Raji (cell line): ENCODE data around the gene PDX1.

Experiments used
- POLR2A ChIP-seq: IDR thresholded peaks from 2 replicates; pipeline ENCODE4 v1.6.1; 2011; ENCODE audit warnings: low read depth, low read length, control low read depth; ENCODE audit not compliant: insufficient read depth

Gene PDX1

DNA sequence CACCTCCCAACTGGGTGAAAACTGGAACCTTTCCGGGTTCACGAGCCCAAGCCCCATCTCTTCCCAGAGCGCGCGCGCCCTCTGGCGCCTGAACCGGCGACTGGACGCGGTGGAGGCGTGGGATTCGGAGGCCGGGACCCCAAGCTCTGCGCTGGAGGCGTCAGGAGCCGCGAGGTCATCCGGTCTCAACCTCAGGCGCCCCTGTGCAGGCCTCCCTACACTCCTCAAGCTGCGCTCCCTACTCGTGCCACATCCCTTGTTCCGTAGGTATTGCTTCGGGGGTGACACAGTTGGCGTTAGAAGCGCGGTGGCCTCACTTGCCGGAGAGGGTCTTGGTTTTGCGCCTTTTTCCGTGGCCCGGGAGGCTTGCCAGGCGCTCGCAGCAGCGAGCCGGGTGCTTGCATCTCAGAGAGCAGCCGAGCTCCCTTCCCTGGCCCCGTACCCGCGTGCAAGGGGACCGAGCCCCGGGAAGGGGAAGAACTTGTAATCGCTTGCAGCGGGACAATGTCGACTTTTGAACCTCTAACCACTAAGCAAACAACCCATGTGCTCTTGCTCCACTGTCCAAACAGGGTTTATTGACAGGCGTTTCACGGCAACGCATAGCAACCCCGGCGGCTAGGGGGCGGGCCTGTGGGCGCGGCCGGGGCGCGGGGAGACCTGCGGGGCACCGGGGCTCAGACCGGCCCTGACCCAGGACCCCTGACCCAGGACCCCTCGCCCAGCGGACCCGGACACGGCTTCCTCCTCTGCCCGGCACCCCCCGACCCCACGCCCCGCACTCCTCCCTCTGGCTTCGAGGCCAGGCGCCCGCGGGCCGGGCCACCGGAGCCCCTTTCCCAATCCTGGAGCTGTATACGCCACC lies 40.8 kb downstream of the PDX1 start:
- TF ChIP-seq POLR2A = no peak

DNA sequence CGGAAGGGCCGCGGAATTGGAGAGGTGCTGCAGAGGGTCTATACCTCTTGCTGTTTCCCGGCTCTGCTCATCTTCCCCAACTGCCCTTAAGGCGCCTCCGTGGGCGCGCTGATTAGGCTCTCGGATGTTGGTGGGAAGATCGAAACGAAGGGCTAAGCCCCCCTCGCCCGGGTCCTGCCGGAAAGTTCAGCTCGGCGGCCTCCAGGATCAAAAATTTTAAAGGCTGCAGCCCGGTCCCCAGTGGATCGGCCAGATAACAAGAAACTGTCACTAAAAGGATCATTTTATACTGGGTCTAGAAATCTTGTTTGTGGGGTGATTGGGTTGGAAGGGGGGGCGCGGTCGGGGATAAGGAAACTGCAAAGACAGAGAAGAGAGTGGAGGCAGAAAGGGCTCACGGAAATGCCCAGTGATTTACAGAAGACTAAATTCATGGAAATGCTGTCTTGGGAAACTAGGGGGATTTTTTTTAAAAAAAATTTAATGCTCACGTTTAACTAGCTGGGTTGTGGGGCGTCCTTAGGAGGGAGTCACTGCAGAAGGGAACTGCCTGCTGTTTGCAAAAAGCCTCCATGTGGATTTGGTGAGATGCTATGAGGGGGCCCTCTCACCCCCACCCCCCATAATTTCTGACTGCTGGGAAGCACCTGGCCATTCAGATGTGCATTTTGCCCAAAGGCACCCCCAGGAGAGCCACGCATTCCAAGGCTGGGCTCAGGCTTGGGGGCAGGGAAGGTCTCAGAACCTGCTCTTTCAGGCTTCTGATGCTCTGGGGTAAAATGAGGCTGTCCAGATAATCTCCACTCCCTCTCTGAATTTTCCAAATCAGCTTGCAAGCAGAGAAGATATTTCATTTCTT lies 41.7 kb downstream of the PDX1 start:
- TF ChIP-seq POLR2A = no peak

DNA sequence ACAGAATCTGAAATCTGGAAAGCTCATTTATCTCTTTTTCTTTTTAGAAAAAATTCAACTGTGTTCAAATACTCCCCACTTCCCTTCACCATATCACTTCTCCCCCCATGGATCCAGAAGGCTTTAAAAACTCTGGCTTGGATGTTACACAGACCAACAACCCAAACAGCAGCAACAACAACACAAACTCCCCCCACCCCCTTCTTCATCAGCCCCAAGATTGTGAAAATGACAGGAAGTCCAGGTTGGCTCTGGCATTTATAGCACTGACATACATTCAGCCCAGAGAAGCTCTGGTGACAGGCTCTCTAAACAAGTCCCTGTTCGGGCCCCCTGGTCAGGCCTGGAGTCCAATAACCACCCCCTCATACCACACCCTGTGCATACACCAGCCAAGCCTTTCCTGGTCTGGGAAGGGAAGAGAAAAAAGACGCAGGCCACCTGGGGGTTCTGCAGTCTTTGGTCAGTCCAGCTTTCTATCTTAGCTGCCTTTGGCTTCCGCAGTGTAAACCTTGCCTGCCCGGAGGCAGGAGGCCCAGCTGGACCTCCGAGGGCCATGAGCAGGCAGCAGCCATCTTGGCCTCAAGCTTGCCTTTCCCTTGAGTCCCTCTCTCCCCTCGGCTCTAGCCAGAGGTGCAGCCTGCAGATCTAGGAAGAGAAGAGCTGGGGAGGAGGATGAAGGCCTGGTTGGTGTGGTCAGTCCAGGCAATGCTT lies 42.5 kb downstream of the PDX1 start:
- TF ChIP-seq POLR2A = no peak

DNA sequence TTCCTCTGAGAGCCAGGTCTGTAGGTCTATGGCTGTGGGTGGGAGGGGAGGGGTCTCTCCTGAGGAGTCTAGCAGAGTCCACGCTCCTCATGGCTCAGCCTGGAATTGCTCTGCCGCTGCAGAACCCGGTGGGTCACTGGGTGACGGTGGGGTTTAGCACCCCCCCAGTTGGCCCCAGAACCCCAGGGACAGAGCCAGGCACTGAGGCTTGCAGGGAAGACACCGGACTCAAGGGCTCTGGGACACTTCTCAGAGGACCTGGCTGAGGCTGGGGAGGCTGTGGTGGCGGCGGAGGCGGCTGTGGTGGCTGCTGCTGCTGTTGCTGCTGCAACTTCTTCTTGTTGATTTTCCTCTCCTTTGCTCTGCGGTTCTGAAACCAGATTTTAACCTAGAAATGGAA lies 43.2 kb downstream of the PDX1 start:
- no peak for TF ChIP-seq POLR2A

DNA sequence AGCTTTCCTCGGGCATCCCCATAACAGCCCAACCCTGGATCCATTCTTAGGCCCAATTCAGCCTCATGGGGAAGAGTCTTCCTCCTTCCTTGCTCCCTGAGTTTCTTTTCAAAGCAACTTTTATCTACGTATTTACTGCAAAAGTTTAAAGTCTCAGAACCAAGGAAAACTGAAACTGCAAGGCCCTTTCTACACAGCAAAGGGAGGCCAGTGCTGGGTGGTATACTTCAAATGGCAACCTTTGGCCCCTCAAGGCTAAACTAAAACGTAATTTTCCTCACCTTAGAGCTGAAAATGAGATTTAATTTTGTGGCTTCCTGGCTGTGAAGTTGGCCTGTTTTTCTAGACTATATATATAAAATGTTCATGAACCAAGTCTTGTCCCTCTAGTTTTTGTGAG lies 43.7 kb downstream of the PDX1 start:
- no peak for TF ChIP-seq POLR2A

DNA sequence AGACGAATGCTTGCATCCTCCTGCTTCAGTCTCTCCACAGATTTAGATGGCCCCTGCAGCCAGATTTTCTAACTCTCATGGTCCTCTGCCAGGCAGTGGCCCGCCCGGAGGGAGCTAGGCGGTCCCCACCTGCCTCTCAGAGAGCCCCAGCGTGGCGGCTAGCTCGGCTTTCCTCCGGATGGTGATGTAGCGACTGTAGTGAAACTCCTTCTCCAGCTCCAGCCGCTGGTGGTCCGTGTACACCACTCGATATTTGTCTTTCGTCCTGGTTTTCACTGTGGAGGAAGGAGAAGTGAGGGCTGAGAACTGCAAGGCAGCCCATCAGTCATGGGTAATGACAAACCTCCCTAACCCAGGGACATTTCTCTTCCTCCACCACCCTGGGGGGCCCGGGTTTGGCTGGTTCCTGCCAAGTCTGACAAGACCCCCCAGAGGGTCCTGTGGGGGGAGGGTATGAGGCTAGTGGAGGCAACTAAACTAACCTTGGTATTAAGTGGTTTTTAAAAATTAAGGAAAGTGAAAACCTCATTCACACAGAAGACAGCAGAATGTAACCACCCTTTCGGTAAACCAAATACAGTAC lies 45.0 kb downstream of the PDX1 start:
- TF ChIP-seq POLR2A = no peak

DNA sequence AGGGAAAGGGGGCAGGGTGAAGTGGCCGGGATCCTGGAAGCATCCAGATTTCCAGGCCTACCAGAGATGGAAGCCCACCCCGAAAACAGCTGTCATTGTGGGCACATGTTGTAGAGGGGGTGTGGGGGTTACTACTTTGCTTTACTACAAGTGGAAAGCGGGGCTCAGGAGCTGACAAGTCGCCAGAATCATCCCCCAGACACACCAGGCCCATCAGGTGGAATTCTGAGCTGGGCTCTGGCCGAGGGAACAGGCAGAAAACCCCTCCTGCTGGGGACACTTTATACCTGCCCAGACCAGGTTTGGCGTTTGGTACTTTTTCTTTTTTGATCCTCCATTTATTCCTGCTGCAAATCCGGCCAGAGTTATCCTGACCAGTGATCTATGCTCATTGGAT lies 45.5 kb downstream of the PDX1 start:
- no peak for TF ChIP-seq POLR2A

DNA sequence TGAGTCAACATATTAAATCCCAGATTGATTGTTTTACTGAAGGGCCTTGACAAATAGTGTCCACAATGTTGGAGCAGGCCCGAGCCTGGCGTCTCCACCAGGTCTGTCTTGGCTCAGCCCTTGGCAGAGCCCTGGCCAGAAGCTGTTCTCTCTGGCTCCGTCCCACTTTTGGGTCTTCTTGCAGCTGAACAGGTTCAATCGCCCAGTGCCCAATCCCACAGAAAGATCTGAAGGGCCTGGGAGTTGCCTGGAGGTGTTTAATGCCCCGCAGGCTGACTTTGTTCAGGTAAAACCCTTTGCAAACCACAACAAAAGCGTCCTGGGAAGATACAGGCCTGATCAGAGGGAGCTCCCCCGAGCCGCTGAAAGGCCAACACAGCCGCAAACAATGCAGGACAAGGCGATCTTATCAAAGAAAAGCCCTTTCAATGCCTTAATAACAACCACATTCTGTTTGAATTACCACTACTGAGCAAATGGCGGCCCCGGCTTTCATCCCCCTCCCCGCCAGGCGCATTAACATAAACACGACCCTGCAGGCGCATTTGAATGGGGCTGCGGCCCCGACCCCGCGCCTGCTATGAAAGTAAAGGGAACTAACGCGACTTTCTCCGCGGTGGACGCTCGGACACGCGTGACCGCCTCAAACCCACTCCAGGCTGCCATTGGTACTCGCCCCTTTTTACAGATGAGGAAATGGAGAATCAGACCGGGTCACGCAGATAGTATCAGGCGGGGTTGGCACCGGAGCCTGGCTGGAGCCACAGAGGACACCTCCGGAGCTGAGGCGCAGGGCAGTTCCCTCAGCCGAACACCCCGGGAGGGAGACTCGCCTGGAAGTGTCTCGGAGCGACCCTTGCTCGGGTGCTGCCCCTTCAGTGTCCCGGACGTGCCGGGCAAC lies 46.2 kb downstream of the PDX1 start:
- no peak for TF ChIP-seq POLR2A

DNA sequence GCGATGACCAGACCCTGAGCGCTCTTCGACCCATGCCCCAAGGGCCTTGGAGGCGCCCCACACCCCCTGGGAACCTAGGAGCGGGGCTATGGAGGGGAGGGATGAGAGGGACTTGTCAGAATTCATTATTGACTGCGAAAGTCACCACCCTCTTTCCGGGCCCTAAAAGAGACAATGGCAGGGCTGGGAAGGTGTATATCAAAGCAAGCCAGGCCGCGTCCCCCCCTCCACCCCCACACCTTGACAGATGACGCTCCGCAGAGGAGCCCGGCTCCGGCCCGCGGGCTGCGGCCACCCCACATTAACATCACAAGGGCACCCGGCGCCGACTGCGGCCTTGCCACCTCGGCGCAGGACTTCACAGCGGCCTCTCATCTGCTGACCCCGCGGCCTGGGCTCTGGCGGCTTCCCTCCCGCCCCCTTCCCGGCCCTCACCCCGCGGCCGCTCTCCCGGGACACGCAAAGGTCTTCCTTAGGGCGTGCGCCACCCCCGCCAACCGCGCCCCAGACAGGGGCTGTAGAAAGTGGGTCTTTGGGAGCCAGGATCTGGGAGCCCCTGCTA lies 46.9 kb downstream of the PDX1 start:
- TF ChIP-seq POLR2A = no peak

DNA sequence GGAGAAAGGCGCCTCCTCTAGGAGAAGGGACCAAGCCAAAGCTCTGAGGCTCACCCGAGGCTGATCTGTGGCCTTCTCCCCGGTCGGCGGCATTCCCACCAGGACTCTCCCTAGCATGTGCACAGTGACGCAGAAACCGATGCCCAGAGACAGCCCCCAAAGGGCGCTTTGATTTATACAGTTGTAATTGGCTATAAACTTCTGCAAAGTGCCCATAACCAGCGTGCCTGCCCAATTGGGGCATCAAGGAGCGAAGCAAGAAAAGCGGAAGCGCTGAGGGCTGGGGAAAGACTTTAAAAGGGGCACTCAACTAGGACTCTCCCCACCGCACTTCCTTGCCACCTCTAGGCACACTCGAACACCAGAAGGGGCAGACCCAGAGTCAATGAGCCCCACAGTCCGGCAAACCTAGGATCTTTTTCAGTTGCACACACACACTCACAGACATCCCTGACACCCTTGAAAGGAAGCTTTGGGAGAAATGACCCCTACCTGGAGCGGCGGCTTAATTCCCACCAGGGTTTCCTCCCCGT lies 47.5 kb downstream of the PDX1 start:
- TF ChIP-seq POLR2A = no peak

DNA sequence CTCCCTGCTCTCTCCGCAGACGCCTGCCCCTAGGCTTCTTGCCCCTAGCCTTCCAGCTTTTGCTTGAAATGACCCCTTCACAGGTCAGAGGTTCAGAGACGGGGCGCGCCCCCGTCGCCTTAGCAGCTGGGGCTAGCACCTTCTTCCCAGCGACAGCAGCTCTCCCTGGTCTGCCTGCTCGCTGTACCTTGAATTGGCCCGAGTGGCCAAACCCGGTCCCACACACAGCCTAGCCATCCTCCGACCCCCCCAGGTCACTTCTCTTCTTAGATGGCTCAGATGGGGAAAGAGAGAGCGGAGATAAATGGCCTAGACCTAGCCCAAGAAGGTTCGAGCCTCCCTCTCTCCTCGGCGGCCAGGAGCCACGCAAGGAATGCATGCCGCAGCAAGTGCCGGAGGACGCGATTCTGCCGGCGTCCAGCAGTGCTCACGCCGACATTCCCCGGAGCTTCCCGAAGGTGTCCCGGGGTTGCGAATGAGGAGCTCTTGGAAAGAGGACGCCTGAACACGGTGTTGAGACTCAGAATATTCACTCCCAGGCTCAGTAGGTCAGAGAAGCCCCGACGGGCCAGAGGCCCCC lies 48.0 kb downstream of the PDX1 start:
- no peak for TF ChIP-seq POLR2A

DNA sequence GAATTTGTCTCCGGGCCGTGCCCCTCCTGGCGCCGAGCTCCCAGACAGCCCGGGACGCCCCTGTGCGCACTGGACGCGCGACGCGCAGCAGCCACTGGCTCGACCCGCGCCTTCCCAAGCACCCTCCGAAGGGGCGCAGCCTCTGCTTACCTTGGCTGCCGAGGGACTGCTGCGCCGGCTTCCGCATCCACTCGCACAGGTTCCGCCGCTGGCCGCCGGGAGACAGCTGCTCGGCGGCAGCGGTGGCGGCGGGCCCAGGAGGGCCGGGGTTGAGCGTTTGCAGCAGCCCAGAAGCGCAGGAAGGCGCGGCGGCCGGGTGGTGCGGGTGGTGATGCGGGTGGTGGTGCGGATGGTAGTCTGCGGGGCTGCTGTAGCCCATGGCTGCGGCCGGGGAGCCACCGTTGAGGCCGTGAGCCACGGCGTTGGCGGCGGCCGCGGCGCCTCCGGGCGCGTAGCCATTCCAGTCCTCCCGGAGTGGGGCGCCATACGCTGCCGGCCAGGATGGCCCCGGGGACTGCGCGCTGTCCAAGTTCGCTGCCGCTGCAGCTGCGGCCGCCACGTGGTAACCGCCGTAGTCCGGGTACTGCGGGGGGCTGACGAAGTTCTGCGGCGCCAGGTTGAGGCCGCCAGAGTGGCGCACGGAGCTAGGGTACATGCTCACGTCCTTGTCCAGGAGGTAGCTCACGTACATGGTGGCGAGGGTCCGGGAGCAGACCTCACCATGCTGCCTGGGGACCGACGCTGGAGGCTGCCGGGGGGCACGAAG lies 48.7 kb downstream of the PDX1 start:
- TF ChIP-seq POLR2A = no peak
